ENCODE measurements around the gene KRT14.

The KRT14 gene

DNA sequence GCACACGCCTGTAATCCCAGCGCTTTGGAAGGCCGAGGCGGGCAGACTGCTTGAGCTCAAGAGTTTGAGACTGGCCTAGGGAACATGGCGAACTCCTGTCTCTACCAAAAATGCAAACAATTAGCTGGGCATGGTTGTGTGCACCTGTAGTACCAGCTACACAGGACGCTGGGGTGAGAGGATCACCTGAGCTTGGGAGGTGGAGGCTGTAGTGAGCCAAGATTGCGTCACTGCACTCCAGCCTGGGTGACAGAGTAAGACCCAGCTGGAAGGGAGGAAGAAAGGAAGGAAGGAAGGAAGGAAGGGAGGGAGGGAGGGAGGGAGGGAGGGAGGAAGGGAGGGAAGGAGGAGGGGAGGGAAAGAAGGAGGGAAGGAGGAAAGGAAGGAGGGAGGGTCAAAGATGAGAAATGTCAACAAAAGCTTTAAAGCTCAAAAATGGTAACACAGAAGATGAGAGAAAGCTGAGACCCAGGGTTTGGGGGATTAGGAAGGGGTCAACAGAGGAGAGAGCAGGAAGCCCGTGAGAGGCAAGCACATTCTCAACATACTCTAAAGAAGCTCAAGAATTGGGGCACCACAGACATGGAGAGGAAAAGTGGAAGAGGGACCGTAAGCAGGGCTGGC is 53.6 kb downstream of the KRT14 start:
- Histone ChIP-seq H3K9me2 (replicated peaks; ENCODE audit: insufficient read depth, low read length) (no peaks in the 10 kb centered on the region), H3K9me3 (replicated peaks; ENCODE audit: insufficient read depth, low read length) (no peaks in the 10 kb centered on the region), H3K9ac (ENCODE audit: low read length) (no peak overlapping the region), H4K20me1 (ENCODE audit: insufficient read depth, low read length) (no peaks in the 10 kb centered on the region), H3K36me3 (replicated peaks; ENCODE audit: insufficient read depth, low read length) (no peaks in the 10 kb centered on the region), H3K27me3 (replicated peaks; ENCODE audit: insufficient read depth, low read length) (peaks cover 15% of the 10 kb centered on the region), H3K4me2 (ENCODE audit: low read depth, low read length) (no peak overlapping the region), H3K4me1 (ENCODE audit: low read length) (no peaks in the 10 kb centered on the region), H3K4me3 (ENCODE audit: low read length) (no peak overlapping the region), H3K27ac (ENCODE audit: low read length) (no peak overlapping the region), H3K79me2 (ENCODE audit: low read length) (no peaks in the 10 kb centered on the region), H3F3A (ENCODE audit: insufficient read depth, low read length) (no peaks in the 10 kb centered on the region), H2AFZ (ENCODE audit: low read length) (no peak overlapping the region)
- TF ChIP-seq EZH2 (optimal IDR thresholded peaks at IDR 0.05; ENCODE audit: low read depth, low read length): no peak
- TF ChIP-seq EZH2phosphoT487 (IDR thresholded peaks at IDR 0.05; ENCODE audit: low read length): no peak
- TF ChIP-seq CTCF (IDR thresholded peaks at IDR 0.05; ENCODE audit: low read length): no peak
- DNase-seq: no peak
